ENCODE results near the gene TMEM30B. TPM values are rescaled to one million over a fixed set of nuclear protein-coding genes. Genes with fewer than 3 reads are reported as not detected.
A peak's percentile ranks its signal among the peaks of the same experiment; 100 is the strongest.

The TMEM30B gene, protein sequence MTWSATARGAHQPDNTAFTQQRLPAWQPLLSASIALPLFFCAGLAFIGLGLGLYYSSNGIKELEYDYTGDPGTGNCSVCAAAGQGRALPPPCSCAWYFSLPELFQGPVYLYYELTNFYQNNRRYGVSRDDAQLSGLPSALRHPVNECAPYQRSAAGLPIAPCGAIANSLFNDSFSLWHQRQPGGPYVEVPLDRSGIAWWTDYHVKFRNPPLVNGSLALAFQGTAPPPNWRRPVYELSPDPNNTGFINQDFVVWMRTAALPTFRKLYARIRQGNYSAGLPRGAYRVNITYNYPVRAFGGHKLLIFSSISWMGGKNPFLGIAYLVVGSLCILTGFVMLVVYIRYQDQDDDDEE
- total RNA-seq: 1 to 10 TPM in 3 of 10 donors, under 1 TPM in 7; 0.32 to 1.9 (median 0.71) TPM
- polyA plus RNA-seq: under 1 TPM; 0.15 to 0.35 TPM
- long read RNA-seq, donor 1: 0 reads
- long read RNA-seq, donor 2, full-length matches to known transcripts: 1 of 1 reads
- long read RNA-seq, donor 2, partial matches to known transcripts: 0 of 1 reads
- long read RNA-seq, donor 2, other reads (novel, unspliced or antisense): 0 of 1 reads
- long read RNA-seq, donor 3: 0 reads

DNA sequence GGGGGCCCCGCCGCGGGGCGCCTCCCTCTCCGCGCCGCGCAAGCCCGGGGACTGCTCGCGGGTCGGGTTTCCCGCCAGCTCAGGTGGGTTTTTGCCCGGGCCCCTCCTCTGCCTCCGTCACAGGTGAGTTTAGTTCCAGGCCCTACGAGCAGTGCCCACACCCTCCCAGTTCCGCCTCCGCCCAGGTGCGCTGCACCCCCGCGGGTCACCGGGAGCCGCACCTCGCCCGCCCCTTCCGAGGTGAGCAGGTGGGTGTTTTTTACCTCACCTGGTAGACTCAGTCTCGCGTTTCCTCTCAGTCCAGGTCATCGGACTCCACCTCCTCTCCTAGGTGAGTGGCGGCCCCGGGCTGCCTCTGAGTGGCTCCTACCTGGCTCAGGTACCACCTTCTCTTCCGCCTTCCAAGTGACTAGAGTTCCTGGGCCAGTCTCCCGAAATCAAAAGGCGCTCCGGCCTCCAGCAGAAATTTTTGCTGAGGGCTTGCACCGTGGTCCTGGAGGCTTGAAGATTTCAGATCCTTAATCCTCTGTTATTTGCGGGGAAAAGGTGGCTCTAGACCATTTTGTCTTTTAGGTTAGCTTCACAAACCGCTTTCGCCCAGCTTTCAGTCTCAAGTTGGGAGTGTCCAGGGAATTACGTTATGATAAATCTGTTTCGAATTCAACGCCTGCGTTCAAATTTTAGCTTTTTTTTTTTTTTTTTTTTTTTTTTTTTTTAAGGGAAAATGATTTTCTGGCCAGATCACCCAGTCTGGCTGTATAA, at the start of gene TMEM30B:
Gene TMEM30B (minus strand): TSS at position 153 of the 762 bp plus-strand sequence. CDS start 191 bp downstream, outside the sequence.
- Histone ChIP-seq H3K4me1 (peaks cover 0 to 24% (median 19%) of the 10 kb centered on the region in 9 donors), H3K4me3 (peak within 1 kb of the TSS; percentile 14 to 64 (median 56)), H3K9me3 (no peaks in the 10 kb centered on the region), H3K36me3 (no peaks in the 10 kb centered on the region), H3K27me3 (peaks cover 0 to 68% (median 28%) of the 10 kb centered on the region in 7 donors), H3K27ac (peak within 1 kb of the TSS in 9 of 10 donors; percentile 13 to 87 (median 77))
- intact Hi-C loops (cut with DNase I): no loop called here
- 23 to 24% methylated on average over 41 to 43 of the region's 43 CpGs for WGBS, 2 donors
- ATAC-seq: peak in 2 of 8 donors; percentile 6 to 21
- no peak for DNase-seq
- TF ChIP-seq, protein P1, sequence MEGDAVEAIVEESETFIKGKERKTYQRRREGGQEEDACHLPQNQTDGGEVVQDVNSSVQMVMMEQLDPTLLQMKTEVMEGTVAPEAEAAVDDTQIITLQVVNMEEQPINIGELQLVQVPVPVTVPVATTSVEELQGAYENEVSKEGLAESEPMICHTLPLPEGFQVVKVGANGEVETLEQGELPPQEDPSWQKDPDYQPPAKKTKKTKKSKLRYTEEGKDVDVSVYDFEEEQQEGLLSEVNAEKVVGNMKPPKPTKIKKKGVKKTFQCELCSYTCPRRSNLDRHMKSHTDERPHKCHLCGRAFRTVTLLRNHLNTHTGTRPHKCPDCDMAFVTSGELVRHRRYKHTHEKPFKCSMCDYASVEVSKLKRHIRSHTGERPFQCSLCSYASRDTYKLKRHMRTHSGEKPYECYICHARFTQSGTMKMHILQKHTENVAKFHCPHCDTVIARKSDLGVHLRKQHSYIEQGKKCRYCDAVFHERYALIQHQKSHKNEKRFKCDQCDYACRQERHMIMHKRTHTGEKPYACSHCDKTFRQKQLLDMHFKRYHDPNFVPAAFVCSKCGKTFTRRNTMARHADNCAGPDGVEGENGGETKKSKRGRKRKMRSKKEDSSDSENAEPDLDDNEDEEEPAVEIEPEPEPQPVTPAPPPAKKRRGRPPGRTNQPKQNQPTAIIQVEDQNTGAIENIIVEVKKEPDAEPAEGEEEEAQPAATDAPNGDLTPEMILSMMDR (IDR thresholded peaks at IDR 0.05): no peak

DNA sequence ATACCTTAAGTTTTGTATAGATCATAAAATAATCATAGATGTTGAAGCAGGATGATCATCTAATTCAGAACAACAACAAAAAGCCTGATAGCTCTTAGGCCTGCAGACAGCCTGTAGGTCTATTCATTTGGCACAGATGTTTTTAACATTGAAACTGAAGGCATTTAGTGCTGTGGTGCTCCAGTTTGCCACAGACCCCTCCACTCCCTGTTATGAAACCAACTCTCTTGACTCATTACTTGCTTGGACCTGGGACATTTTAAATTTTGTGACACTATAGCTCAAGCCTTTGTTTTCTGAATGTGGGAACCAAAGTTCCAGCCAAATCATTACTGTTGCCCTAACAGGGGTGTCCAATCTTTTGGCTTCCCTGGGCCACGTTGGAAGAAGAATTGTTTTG, 49.4 kb upstream of the TMEM30B start:
- H3K36me3 ChIP-seq: no peaks in the 10 kb centered on the region
- H3K4me1 ChIP-seq: peaks cover 0 to 89% (median 46%) of the 10 kb centered on the region in 9 donors
- no peak for ATAC-seq
- peaks cover 0 to 8% (median 0%) of the 10 kb centered on the region in 11 donors for H3K9me3 ChIP-seq
- DNase-seq: no peak
- intact Hi-C loops (cut with DNase I): no loop called here
- 67 to 72% methylated on average over 1 of the region's 1 CpG for WGBS, 2 donors
- peak overlapping the region in 5 of 10 donors; percentile 46 to 92 (median 83) for H3K27ac ChIP-seq
- no peaks in the 10 kb centered on the region for H3K27me3 ChIP-seq
- TF ChIP-seq, protein P1 (IDR thresholded peaks at IDR 0.05): no peak
- H3K4me3 ChIP-seq: no peak overlapping the region

DNA sequence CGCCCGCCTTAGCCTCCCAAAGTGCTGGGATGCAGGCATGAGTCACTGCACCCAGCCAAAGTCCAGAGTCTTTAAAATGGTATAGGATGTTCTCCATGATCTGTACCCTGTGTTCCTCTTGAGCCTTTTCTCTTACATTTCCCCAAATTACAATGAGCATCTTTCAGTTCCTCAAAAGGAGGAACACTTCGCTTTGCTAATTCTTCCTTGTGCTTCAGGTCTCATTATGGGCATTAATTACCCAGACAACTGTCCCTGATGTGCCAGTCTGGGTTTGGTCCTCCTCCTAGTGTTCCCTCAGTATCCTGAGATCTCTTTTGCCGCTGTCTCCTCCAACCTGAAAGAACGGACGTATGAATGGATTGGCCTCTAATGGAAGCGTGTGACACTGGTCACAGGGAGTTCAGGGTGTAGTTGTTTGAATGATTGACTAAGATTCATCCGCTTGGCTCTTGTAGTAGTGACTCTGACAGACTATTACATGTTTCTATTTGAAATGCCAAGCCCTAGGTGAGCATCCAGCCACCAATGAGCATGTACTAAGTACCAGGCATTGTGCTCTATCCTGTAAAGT, 48.4 kb upstream of the TMEM30B start:
- Histone ChIP-seq H3K4me1 (peaks cover 0 to 80% (median 39%) of the 10 kb centered on the region in 9 donors), H3K4me3 (peak overlapping the region in 1 of 10 donors; percentile 7), H3K9me3 (peaks cover 0 to 12% (median 0%) of the 10 kb centered on the region in 11 donors), H3K27ac (peak overlapping the region in 9 of 10 donors; percentile 11 to 92 (median 52)), H3K36me3 (no peaks in the 10 kb centered on the region), H3K27me3 (no peaks in the 10 kb centered on the region)
- intact Hi-C loops (cut with DNase I): loop anchor here in 1 of 10 donors (10.0 kb wide), 1 partner anchor 105 kb away; no protein-coding TSS in a partner anchor
- no peak for DNase-seq
- ATAC-seq: peak in 1 of 8 donors; percentile 32
- TF ChIP-seq, protein P1 (IDR thresholded peaks at IDR 0.05): no peak
- 85 to 88% methylated on average over 8 of the region's 8 CpGs for WGBS, 2 donors
